ENCODE data around the gene NIPAL4. TPM values are rescaled to one million over a fixed set of nuclear protein-coding genes. Genes with fewer than 3 reads are reported as not detected.

The NIPAL4 gene
- total and polyA plus RNA-seq, 2 donors (not counting 3 experiments of a cell fraction or from before 2014, with no cell fraction given) = not detected

- no peaks in the 10 kb centered on the region for H3K9me3 ChIP-seq (replicated peaks; ENCODE audit: control insufficient read depth, insufficient read depth, low read length)
- ChIA-PET CTCF (no interaction called here), POLR2A (no interaction called here)
- peaks cover 0 to 3% of the 10 kb centered on the region in 2 experiments for H3K36me3 ChIP-seq (ENCODE audit: control insufficient read depth in 2 of 2, extremely low read depth in 1 of 2, insufficient read depth in 2 of 2, low read length in 2 of 2)
- TF ChIP-seq MAX (IDR thresholded peaks at IDR 0.05; ENCODE audit: insufficient read depth, insufficient read length) (no peak), EZH2 (IDR thresholded peaks at IDR 0.05; ENCODE audit: borderline replicate concordance, low read depth, low read length, severe bottlenecking) (no peak), FOS (IDR thresholded peaks at IDR 0.05; ENCODE audit: borderline replicate concordance, insufficient read depth, low read length) (no peak), MYC (IDR thresholded peaks at IDR 0.05; ENCODE audit: low read depth, low read length) (no peak), GATA2 (IDR thresholded peaks at IDR 0.05; ENCODE audit: insufficient read depth, insufficient read length, low read depth, low read length) (no peak), POLR2A (IDR thresholded peaks at IDR 0.05; ENCODE audit: low read depth, low read length) (no peak), POLR2AphosphoS5 (IDR thresholded peaks at IDR 0.05; ENCODE audit: insufficient read depth, low read depth, low read length) (no peak), JUN (IDR thresholded peaks at IDR 0.05; ENCODE audit: borderline replicate concordance, insufficient read depth, insufficient read length, low read depth) (no peak), CTCF (IDR thresholded peaks at IDR 0.05; ENCODE audit: extremely low read depth in 1 of 2, insufficient read depth in 1 of 2, low read depth in 1 of 2, low read length in 2 of 2) (no peak)
- H2AFZ ChIP-seq (ENCODE audit: low read depth, low read length) = no peak overlapping the region
- DNase-seq (ENCODE audit: low read depth, low spot score) (no peak), FAIRE-seq (no peak)
- H3K9me1 ChIP-seq (replicated peaks; ENCODE audit: control insufficient read depth, extremely low read depth, insufficient read depth, low read length) = no peaks in the 10 kb centered on the region
- no peaks in the 10 kb centered on the region for H4K20me1 ChIP-seq (replicated peaks; ENCODE audit: control insufficient read depth, extremely low read depth, insufficient read depth, low read length)
- intact Hi-C loops (cut with micrococcal nuclease) = loop anchor here (5.0 kb wide), 3 partner anchors 79 to 159 kb away; partner anchors contain the start of genes C5orf52 and SOX30
- BruUV-seq (replicated peaks) = no TSS peak
- no peak overlapping the region for H3K9ac ChIP-seq (replicated peaks; ENCODE audit: extremely low read depth, insufficient read depth, low read length)
- H3K4me1 ChIP-seq (ENCODE audit: control insufficient read depth, extremely low read depth, insufficient read depth, low read length) = peaks cover 20% of the 10 kb centered on the region
- H3K27ac ChIP-seq (ENCODE audit: insufficient read depth, low read depth, low read length) = no peak overlapping the region
- no peak overlapping the region for H3K4me3 ChIP-seq (replicated peaks in 1 of 3; ENCODE audit: insufficient read depth in 1 of 3, low read depth in 1 of 3, low read length in 3 of 3)
- H3K27me3 ChIP-seq (ENCODE audit: control insufficient read depth in 2 of 2, insufficient read depth in 2 of 2, low read length in 2 of 2) = no peaks in the 10 kb centered on the region
- no peak overlapping the region for H3K4me2 ChIP-seq (ENCODE audit: insufficient read depth, low read length)
- dilution Hi-C loops (cut with MboI; ENCODE audit: extremely low pct_ligation_motif_present, low sequenced_read_pairs) = no loop called here
- no peaks in the 10 kb centered on the region for H3K79me2 ChIP-seq (ENCODE audit: control insufficient read depth, insufficient read depth, low read length)
These were observed 53.2 kb downstream of the NIPAL4 start for GRCh38 chr5:157513182-157513581.

Data from endothelial cell of umbilical vein (primary cell).